HG02870 (cell line): ENCODE data around the gene EMSY.
A peak's percentile ranks its signal among the peaks of the same experiment; 100 is the strongest.
"Not testable (repeated sequence)": the region's sequence is repeated elsewhere in the genome, so short reads cannot be mapped to it uniquely, and the experiment has no call there.

Experiments
- ATAC-seq: cut with Tn5 transposase; IDR thresholded peaks from one replicate; pipeline ENCODE4 v1.9.1; 2021; ENCODE audit warnings: mild to moderate bottlenecking, moderate library complexity; ENCODE audit not compliant: unreplicated experiment

The EMSY gene

DNA sequence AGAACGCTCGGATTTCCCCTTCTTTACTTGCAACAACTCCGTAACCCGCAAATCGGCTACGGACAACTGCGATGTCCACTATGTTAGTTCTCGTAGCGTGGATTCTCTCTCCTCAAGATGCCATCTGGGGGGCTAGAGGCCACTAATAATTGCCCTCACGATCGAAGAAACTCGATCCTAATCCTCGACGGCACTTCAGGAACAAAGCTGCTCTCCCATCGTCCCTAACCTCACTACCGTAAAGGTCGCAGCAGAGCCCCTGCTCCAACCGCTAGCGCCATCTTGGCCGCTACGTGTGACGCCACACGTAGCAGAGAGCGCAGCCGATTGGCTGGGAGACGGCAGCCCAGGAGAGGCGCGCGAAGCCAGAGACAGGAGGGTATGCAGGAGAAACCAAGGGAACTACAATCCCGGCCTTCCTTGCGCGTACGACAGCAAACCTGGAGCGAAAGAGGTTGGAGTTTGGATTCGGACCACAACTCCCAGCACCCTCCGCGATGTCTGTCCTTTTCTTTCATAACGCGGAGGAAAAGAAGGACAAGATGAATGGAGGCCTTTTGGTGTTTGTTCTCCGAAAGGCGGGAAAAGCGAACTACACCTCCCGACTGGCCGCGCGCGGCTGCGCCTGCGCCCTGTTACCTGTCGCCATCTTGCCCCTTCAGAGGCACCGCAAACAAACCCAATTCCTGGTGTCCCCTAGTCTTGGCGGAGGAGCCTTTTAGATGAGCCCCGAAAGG is at the start of gene EMSY:
Gene EMSY (plus strand): TSS at position 635 of the 737 bp plus-strand sequence. CDS start 1,921 bp downstream, outside the sequence.
- ATAC-seq: peak; percentile 92

GRCh38 chr11:76395296-76395695 is 49.5 kb upstream of the EMSY start:
- no peak for ATAC-seq

GRCh38 chr11:76397383-76397782 is 47.4 kb upstream of the EMSY start:
- no peak for ATAC-seq

- ATAC-seq: no peak
These were observed 43.9 kb upstream of the EMSY start for GRCh38 chr11:76400967-76401366.

DNA sequence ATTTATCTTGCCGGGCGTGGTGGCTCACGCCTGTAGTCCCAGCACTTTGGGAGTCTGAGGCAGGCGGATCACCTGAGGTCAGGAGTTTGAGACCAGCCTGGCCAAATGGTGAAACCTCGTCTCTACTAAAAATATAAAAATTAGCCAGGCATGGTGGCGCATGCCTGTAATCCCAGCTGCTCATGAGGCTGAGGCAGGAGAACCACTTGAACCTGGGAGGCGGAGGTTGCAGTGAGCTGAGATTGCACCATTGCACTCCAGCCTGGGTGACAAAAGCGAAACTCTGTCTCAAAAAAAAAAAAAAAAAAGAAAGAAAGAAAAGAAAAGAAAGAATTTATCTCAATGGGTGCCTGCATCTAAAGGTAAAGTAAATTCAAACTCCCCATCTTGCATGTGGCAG is 43.3 kb upstream of the EMSY start:
- ATAC-seq: not testable (repeated sequence)

DNA sequence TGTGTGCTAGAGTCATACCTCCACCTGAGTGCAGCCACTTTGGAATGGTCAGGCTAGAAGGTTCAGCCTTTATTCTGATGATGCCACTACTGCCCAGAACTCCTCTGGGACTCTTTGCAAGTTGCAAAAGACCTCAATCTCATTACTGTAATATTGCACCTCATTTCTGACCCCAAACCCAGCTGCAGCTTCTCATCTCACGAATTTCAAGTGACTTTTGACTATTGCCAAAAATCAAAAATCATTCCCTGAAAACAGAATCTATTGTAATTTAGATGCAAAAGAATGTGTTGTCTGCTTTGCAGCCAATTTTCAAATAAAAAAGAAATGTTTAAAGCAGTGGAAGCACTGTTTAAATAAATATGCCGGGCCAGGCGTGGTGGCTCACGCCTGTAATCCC is 38.5 kb upstream of the EMSY start:
- no peak for ATAC-seq

GRCh38 chr11:76408171-76408965 is 36.5 kb upstream of the EMSY start:
- no peak for ATAC-seq

- no peak for ATAC-seq
These were observed 33.9 kb upstream of the EMSY start for GRCh38 chr11:76410851-76411357.

DNA sequence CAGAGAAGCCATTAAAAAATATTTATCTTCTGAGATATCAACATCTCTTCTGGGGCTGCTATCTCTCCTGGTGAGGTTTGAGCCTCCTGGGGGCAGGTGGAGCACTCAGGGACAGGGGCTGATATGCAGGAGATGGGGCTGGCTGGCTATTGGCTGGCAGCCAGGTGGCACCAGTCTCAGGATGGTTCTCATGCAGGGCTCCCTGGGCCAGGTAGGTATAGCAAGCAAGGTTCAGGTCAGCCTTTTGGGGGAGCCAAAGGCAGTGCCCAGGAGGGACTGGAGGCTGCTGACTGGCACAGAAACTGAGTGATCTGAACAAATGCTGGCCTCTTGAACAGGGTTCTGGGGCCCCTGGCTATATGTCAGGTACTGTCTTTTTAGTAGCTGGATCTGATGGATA is 29.7 kb upstream of the EMSY start:
- ATAC-seq: no peak

GRCh38 chr11:76419896-76420295 is 24.9 kb upstream of the EMSY start:
- ATAC-seq: no peak

DNA sequence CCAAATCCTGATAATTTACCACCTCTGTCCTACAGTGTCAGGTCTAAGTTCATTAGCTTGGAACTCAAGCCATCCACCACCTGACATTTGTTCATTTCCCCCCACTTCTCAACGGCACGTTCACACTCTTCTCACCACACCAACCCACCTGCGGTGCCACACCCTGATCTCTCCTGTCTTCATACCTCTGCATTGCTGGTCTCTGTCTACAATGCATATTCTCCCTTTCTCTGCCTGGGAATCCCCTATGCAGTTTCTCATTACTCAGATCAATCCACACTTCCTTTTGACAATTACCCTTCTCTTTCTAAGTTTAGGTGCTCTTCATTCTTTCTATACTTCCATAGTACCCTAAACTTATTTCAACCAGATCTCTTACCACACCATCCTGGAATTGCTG is 20.4 kb upstream of the EMSY start:
- peak; percentile 80 for ATAC-seq

- ATAC-seq: peak; percentile 39
These were observed 19.9 kb upstream of the EMSY start for GRCh38 chr11:76424891-76425290.

GRCh38 chr11:76426660-76427059 is 18.2 kb upstream of the EMSY start:
- no peak for ATAC-seq

DNA sequence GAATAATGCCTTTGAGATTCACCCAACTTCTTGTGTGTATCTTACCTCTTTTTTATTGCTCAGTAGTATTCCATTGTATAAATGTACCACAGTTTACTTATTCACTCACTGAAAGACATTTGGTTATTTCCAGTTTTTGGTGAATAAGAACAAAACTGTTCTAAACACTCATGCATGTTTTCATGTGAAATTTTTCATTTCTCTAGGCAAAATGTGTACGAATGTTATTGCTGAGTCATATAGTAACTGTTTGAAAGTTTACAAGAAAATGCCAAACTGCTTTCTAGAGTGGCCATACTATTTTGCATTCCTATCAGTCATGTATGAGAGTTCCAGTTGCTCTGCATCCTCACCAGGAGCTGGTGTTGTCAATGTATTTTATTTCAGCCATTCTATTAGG is 8.8 kb upstream of the EMSY start:
- no peak for ATAC-seq

DNA sequence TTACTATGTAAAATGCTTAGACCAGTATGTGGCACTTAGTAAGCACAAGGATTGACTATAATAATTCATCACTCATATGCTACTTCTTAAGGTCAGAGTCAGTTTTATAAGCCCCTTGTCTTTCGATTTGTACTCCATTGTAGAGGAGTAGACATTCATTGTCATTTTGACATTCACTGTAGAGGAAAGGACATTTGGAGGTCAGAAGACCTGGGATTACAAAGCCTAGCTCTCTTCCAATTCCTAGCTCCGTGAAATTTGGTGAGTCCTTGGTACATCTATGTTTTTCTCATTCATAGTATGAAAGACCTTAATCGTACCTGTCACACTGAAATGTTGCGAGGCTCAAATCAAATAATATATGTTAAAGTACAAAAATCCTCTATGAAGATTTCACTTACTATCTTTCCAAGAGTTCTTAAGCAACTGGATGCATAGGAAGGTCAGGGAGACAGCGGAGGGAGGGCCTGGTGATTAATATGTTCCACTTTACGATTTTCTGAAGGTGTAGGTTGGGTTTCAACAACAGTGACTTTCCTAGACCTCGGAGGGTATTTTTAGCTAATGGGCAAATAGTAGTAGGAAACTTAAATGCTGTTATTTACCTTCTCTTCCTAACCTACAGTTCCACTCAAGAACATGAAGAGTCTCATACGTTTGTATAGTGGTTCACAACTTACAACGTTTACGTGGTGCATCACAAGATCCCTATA is 1.4 kb upstream of the EMSY start:
- ATAC-seq: no peak

GRCh38 chr11:76444065-76444383 is 794 bp upstream of the EMSY start:
- no peak for ATAC-seq

DNA sequence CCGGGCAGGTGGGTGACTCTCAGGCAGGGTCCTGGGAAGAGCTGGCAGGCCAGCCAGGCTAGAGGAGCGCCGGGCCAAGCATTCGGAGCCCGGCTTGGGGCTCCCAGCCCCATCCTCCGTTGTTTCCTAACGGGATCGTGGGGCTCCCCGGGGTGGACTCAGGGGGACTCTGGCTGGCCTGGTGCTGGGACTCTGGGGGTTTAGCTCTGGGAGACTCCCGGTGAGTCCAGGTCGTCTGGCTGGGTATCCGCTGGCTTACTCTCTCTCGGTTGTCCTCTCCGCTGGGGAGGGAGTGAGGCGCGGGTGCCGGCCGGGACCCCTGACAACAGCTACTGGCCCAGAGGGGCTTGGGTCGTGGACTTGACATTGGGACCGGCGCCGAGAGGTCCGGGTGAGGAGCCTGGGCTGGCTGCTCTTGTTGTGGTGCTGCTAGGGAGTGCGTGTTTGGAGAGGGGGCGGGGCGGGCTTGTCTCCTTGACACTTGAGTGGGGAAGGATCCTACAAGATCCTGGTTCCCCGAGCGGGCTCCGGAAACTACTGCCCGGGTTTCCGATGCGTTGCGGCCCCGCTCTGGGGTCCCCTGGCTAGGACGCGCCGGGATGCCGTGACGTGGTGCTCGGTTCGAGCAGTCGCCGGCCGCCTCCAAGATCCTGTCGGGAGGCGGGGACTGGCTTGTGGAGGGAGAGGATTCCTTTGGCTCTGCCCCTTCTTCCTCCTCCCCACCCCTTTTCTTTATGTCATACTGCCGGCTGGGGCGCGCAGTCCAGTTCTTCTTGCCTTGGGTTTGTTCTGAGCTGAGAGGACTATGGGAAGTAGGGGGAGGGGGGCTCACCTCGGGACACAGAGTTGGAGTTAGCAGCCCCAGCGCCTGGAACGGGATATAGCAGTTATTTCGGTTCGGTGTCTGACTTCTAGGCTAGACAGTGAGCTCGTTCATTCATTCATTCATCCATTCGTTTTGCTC is 585 bp downstream of the EMSY start:
- peak; percentile 32 for ATAC-seq

DNA sequence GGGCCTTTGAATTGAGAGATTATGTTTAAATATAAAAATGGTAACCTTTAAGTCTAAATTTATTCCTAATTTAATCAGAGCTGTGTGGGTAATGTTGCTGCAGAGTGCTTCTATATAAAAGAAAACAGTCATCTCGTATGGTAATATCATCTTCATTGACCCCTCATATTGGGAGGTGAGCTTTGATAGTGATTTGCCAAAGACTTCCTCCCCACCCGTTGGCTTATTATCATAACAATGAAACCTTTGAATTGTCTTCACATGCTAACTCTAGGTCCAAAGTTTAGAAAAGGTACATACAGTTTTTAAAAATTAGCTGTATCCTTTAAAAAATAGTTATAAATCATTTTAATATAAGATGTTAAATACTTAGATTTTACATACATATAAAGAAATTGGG is 3.7 kb downstream of the EMSY start:
- ATAC-seq: no peak

DNA sequence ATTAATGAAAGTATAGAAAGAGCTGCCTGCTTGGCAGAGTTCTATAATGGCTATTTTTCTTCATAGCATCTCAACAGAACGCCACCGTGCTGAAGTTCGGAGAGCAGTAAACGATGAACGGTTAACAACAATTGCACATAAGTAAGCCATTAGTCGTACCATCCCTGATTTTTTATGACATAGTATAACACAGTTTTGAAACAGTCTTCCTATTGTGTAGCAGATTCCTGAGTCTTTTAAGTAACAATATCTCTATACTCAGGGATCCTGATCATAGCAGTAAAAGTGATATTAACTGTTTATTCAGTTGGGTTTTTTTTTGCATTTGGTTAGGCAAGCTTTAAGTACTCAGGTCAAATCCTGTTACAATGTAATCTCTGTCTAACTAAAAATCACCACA is 8.4 kb downstream of the EMSY start:
- no peak for ATAC-seq

- no peak for ATAC-seq
These were observed 10.5 kb downstream of the EMSY start for GRCh38 chr11:76455331-76455730.
